Kidney (tissue), 14 donors: ENCODE results near the gene ABRACL. TPM values are rescaled to one million over a fixed set of nuclear protein-coding genes. Genes with fewer than 3 reads are reported as not detected.

Experiments used
- DNase-seq, 5 donors: peaks; one replicate each; pipeline ENCODE4 v3.0.0-alpha.2; 2013 to 2020
- FAIRE-seq: peaks from 2 replicates; lab custom pipeline; 2012; peaks lifted over from hg19 to GRCh38; lab: Jason Lieb, UNC
- H3K27ac ChIP-seq, 2 donors: one replicate each; pipeline ENCODE4 v1.7.0; 2013; ENCODE audit warnings: low read depth in 2 of 2, low read length in 2 of 2, inconsistent platforms in 1 of 2
- H3K27me3 ChIP-seq: one replicate; pipeline ENCODE4 v1.7.1; 2013; ENCODE audit warnings: low read length, inconsistent platforms; ENCODE audit not compliant: control insufficient read depth, insufficient read depth
- H3K36me3 ChIP-seq, 3 donors: one replicate each; pipeline versions ENCODE4 v1.7.0 to v1.7.1; 2013; ENCODE audit warnings: low read length in 3 of 3, control low read depth in 1 of 3, inconsistent platforms in 1 of 3; ENCODE audit not compliant: insufficient read depth in 3 of 3, control insufficient read depth in 2 of 3
- H3K4me1 ChIP-seq, 3 donors: one replicate each; pipeline versions ENCODE4 v1.7.0 to v1.7.1; 2013; ENCODE audit warnings: low read length in 3 of 3, inconsistent platforms in 1 of 3, low read depth in 1 of 3; ENCODE audit not compliant: control insufficient read depth in 2 of 3, insufficient read depth in 2 of 3
- H3K4me3 ChIP-seq, 3 donors: one replicate each; pipeline versions ENCODE4 v1.7.0 to v1.8.1; 2013; ENCODE audit warnings: low read length in 3 of 3, control low read depth in 1 of 3, inconsistent platforms in 1 of 3
- H3K9ac ChIP-seq, 3 donors: one replicate each; pipeline versions ENCODE4 v1.7.0 to v1.7.1; 2013; ENCODE audit warnings: low read length in 3 of 3, control low read depth in 1 of 3, inconsistent platforms in 1 of 3
- H3K9me3 ChIP-seq, 3 donors: one replicate each; pipeline versions ENCODE4 v1.7.0 to v1.7.1; 2013; ENCODE audit warnings: low read length in 3 of 3, control low read depth in 1 of 3, inconsistent platforms in 1 of 3; ENCODE audit not compliant: control insufficient read depth in 2 of 3, insufficient read depth in 1 of 3
- intact Hi-C: fragments of 100-400 bp; cut with DNase I; formaldehyde crosslinking; loops from one replicate; pipeline ENCODE4 v1.11.1; 2022
- polyA plus RNA-seq: library from polyadenylated mRNA; stranded (reverse); fragments of 350-450 nt; fragmentation: Illumina TruSeq; extraction: RNeasy Lipid Tissue Mini Kit (QIAGEN cat#74804); gene quantifications from one replicate; pipeline ENCODE4 v1.2.3, GENCODE V29; 2014; ENCODE audit warnings: low read depth, low replicate concordance; ENCODE audit not compliant: insufficient read depth
- total RNA-seq: library from RNA; stranded (reverse); fragmentation: NEBNext Ultra II Directional; extraction: Animal tissue kit (Norgen Biotek cat#: 25700); gene quantifications from one replicate; pipeline ENCODE4 v1.2.1, GENCODE V29; 2021
- TF ChIP-seq, protein P1 (sequence below): IDR thresholded peaks from 3 replicates; pipeline ENCODE4 v1.5.1; 2012; ENCODE audit warnings: mild to moderate bottlenecking, moderate library complexity, borderline replicate concordance; ENCODE audit not compliant: insufficient read depth; ENCODE audit errors: extremely low read depth
- donor health status: control.
- donor health status: control.
- donor health status: control.
- donor health status: control.
- donor health status: control.
- donor health status: DM: yes; HTN: yes; CAD: no.
- donor health status: Normal renal cell carcinoma (clear cell type).

ABRACL gene
- total and polyA plus RNA-seq, 2 donors from 2014 or later: 24.9 to 51.3 TPM

DNA sequence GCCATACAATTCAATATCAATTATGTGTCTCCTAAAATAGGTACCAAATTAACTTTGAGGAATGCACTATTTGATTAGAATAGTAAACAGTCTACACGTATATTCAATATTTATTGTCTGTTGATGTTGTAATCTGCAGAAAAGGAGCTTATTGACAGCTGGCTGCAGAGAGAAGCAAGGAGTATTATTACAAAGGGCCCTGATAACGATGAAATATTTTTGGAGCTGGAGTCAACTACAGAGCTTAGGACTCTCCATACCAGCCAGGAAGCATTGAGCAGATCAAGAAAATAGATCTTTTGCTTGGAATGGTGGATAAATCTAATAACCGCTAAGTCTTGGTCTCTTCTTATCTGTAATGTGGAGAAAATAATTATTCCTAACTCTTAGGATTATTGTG lies 25.5 kb downstream of the ABRACL start:
- H3K9ac ChIP-seq: no peak overlapping the region
- no peaks in the 10 kb centered on the region for H3K36me3 ChIP-seq
- DNase-seq: no peak
- no peak overlapping the region for H3K4me3 ChIP-seq
- no peaks in the 10 kb centered on the region for H3K9me3 ChIP-seq
- no peaks in the 10 kb centered on the region for H3K27me3 ChIP-seq
- no peak for FAIRE-seq
- no peaks in the 10 kb centered on the region for H3K4me1 ChIP-seq
- intact Hi-C loops: no loop called here
- TF ChIP-seq, protein P1, sequence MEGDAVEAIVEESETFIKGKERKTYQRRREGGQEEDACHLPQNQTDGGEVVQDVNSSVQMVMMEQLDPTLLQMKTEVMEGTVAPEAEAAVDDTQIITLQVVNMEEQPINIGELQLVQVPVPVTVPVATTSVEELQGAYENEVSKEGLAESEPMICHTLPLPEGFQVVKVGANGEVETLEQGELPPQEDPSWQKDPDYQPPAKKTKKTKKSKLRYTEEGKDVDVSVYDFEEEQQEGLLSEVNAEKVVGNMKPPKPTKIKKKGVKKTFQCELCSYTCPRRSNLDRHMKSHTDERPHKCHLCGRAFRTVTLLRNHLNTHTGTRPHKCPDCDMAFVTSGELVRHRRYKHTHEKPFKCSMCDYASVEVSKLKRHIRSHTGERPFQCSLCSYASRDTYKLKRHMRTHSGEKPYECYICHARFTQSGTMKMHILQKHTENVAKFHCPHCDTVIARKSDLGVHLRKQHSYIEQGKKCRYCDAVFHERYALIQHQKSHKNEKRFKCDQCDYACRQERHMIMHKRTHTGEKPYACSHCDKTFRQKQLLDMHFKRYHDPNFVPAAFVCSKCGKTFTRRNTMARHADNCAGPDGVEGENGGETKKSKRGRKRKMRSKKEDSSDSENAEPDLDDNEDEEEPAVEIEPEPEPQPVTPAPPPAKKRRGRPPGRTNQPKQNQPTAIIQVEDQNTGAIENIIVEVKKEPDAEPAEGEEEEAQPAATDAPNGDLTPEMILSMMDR: no peak
- H3K27ac ChIP-seq: no peak overlapping the region

DNA sequence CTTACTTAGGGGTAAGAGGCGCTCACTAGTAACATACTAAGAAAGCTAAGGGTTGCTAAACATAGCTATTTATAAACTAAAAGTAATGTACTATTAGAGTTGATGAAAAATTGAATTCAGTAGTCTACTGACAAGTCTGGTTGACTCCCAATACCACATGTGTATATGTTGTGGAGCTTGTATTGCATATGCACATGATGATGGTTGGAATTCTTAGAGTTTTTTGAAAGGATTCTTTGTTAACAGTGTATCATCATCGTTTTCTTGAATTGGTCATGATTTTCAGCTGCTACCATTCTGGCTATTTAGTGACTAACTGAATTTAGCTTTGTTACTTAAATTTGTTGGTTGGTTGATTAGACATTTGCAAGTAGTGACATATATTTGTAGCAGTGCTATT lies 27.2 kb downstream of the ABRACL start:
- DNase-seq (no peak), FAIRE-seq (no peak)
- intact Hi-C loops: no loop called here
- Histone ChIP-seq H3K27me3 (no peaks in the 10 kb centered on the region), H3K9ac (no peak overlapping the region), H3K9me3 (no peaks in the 10 kb centered on the region), H3K4me3 (no peak overlapping the region), H3K27ac (no peak overlapping the region), H3K4me1 (no peaks in the 10 kb centered on the region), H3K36me3 (no peaks in the 10 kb centered on the region)
- TF ChIP-seq, protein P1: no peak

DNA sequence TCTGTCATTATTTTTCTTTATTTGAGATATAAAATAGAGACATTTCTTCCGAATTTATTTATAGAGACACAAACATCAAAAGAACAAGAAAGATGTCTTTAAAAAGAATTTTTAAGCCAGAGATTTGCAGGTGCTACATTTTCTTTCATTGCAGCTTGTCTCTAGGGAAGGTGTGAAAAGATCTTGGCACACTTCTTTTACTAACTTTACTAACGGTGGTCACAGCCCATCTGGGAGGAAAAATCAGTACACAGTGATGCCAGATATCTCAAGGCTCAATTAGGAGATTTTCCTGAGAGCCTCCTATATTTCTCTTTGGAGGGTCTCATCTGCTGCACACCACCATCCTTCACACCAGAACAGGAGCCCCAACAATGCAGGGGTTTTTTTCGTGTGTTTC lies 29.5 kb downstream of the ABRACL start:
- no peak overlapping the region for H3K9ac ChIP-seq
- no peak overlapping the region for H3K27ac ChIP-seq
- no peaks in the 10 kb centered on the region for H3K27me3 ChIP-seq
- no peak overlapping the region for H3K4me3 ChIP-seq
- TF ChIP-seq, protein P1: no peak
- no peaks in the 10 kb centered on the region for H3K9me3 ChIP-seq
- FAIRE-seq: no peak
- intact Hi-C loops: no loop called here
- no peaks in the 10 kb centered on the region for H3K36me3 ChIP-seq
- no peak for DNase-seq
- no peaks in the 10 kb centered on the region for H3K4me1 ChIP-seq

DNA sequence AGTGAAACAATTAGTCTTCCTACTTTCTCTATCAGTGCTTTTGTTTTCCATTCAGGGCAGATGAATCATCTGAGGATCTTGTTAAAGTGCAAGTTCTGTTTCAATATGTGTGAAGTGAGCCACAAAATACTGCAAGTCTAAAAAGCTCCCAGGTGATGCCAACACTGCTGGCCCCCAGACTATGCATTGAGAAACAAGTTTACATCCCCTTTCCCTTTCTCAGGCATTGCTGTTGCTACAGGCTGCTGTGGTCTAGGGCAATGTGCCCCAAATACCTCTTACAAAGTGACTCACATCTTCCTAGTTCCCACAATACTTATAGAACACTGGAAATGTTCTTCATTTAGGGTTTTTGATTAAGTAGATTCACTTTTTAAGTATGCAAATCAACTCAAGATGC lies 31.8 kb downstream of the ABRACL start:
- no peaks in the 10 kb centered on the region for H3K9me3 ChIP-seq
- no peak overlapping the region for H3K9ac ChIP-seq
- intact Hi-C loops: no loop called here
- H3K4me1 ChIP-seq: no peaks in the 10 kb centered on the region
- H3K27ac ChIP-seq: no peak overlapping the region
- FAIRE-seq: no peak
- no peak for DNase-seq
- H3K4me3 ChIP-seq: no peak overlapping the region
- no peaks in the 10 kb centered on the region for H3K27me3 ChIP-seq
- H3K36me3 ChIP-seq: no peaks in the 10 kb centered on the region
- TF ChIP-seq, protein P1: no peak
